Skeletal muscle tissue (tissue), 4 donors: Measurements from ENCODE around the gene KL. TPM values are rescaled to one million over a fixed set of nuclear protein-coding genes. Genes with fewer than 3 reads are reported as not detected.

Experiments
- H3K27ac ChIP-seq: one replicate; pipeline ENCODE4 v1.7.0; 2013; ENCODE audit warnings: mild to moderate bottlenecking, low read depth, low read length, inconsistent platforms
- H3K27me3 ChIP-seq, 3 donors: one replicate each; pipeline ENCODE4 v1.7.0; 2013; ENCODE audit warnings: low read length in 3 of 3; ENCODE audit not compliant: control insufficient read depth in 3 of 3, insufficient read depth in 3 of 3
- H3K36me3 ChIP-seq, 3 donors: one replicate each; pipeline ENCODE4 v1.7.0; 2013; ENCODE audit warnings: low read length in 3 of 3; ENCODE audit not compliant: control insufficient read depth in 3 of 3, insufficient read depth in 3 of 3
- H3K4me1 ChIP-seq, 3 donors: one replicate each; pipeline ENCODE4 v1.7.0; 2013; ENCODE audit warnings: low read length in 3 of 3, mild to moderate bottlenecking in 3 of 3; ENCODE audit not compliant: control insufficient read depth in 3 of 3, insufficient read depth in 3 of 3
- H3K4me3 ChIP-seq, 3 donors: one replicate each; pipeline ENCODE4 v1.7.0; 2013; ENCODE audit warnings: low read length in 3 of 3
- H3K9ac ChIP-seq, 3 donors: one replicate each; pipeline ENCODE4 v1.7.0; 2013; ENCODE audit warnings: low read length in 3 of 3, mild to moderate bottlenecking in 3 of 3, moderate library complexity in 2 of 3, low read depth in 1 of 3
- H3K9me3 ChIP-seq, 3 donors: one replicate each; pipeline ENCODE4 v1.7.0; 2013; ENCODE audit warnings: low read length in 3 of 3; ENCODE audit not compliant: control insufficient read depth in 3 of 3
- total RNA-seq: library from RNA; depleted of rRNA; stranded (reverse); fragments of >200 nt; gene quantifications from one replicate; pipeline ENCODE4 v1.2.3, GENCODE V29; 2014
- donor health status: Osteomylitis.

The KL gene
- total RNA-seq, 1 donor from 2014 or later: 2.6 TPM

- H3K4me1 ChIP-seq: peaks cover 0 to 7% (median 0%) of the 10 kb centered on the region in 3 donors
- H3K27ac ChIP-seq: no peak overlapping the region
- no peaks in the 10 kb centered on the region for H3K36me3 ChIP-seq
Observed at GRCh38 chr13:33089311-33089710, 73.1 kb downstream of the KL start.

DNA sequence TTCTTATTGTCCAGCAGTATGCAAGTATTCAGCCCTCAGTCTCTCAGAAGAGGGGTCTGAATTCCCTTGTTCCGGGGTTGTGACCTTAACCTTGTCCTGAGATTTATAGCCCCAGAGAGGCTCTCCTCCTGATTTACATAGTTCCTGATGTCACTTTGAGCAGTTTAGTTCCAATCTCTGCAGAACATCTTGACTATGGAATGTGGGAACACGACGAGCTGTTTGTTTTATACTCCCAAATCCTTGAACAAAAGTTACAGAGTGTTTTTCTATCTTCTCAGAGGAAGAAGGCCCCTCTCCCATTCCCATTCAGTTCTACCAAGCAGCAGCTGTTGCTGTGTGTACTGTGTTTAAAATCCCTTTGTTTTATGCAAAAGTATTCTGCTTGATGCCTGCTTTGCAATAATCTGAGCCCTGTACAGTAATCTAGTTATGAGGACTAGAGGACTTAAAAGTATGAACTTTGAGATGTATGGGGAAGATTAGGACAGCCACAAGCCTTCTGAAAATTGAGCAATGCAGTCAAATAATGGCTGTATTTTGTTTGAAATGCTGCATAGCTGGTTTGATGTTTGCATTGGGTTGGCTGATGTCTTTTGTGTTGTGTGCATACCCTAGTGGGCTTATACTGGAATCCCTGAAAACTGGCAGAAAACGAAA is 74.7 kb downstream of the KL start:
- Histone ChIP-seq H3K9ac (no peak overlapping the region), H3K27me3 (no peaks in the 10 kb centered on the region), H3K4me1 (peaks cover 0 to 7% (median 0%) of the 10 kb centered on the region in 3 donors), H3K36me3 (no peaks in the 10 kb centered on the region), H3K27ac (no peak overlapping the region), H3K4me3 (no peak overlapping the region), H3K9me3 (no peaks in the 10 kb centered on the region)

More at GRCh38 chr13:33089311-33089710, 73.1 kb downstream of the KL start:
- no peak overlapping the region for H3K9ac ChIP-seq
- H3K27me3 ChIP-seq: no peaks in the 10 kb centered on the region
- no peaks in the 10 kb centered on the region for H3K9me3 ChIP-seq
- H3K4me3 ChIP-seq: no peak overlapping the region

DNA sequence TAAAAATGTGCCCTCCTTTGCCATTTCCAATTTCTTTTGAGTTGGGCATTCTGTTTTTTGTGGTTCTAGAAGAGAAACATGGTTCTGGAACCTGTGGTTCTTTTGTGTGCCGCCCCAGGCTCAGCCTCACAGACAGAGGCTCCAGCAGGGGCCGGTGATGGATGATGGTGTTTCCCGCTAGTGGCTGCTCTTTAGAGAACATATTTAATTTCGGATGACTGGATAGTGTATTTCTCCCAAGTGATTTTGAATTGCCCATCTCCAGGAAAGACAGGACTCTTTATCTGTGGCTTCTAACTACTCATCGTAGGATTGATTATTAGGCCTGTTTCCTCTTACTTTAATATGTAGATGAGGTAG is 75.2 kb downstream of the KL start:
- Histone ChIP-seq H3K4me3 (no peak overlapping the region), H3K9me3 (no peaks in the 10 kb centered on the region), H3K27me3 (no peaks in the 10 kb centered on the region), H3K4me1 (peaks cover 0 to 7% (median 0%) of the 10 kb centered on the region in 3 donors), H3K27ac (no peak overlapping the region), H3K9ac (no peak overlapping the region), H3K36me3 (no peaks in the 10 kb centered on the region)

GRCh38 chr13:33092073-33092987 is 76.1 kb downstream of the KL start:
- Histone ChIP-seq H3K27ac (no peak overlapping the region), H3K9me3 (no peaks in the 10 kb centered on the region), H3K4me3 (no peak overlapping the region), H3K27me3 (no peaks in the 10 kb centered on the region), H3K4me1 (peaks cover 0 to 7% (median 0%) of the 10 kb centered on the region in 3 donors), H3K9ac (no peak overlapping the region), H3K36me3 (no peaks in the 10 kb centered on the region)

DNA sequence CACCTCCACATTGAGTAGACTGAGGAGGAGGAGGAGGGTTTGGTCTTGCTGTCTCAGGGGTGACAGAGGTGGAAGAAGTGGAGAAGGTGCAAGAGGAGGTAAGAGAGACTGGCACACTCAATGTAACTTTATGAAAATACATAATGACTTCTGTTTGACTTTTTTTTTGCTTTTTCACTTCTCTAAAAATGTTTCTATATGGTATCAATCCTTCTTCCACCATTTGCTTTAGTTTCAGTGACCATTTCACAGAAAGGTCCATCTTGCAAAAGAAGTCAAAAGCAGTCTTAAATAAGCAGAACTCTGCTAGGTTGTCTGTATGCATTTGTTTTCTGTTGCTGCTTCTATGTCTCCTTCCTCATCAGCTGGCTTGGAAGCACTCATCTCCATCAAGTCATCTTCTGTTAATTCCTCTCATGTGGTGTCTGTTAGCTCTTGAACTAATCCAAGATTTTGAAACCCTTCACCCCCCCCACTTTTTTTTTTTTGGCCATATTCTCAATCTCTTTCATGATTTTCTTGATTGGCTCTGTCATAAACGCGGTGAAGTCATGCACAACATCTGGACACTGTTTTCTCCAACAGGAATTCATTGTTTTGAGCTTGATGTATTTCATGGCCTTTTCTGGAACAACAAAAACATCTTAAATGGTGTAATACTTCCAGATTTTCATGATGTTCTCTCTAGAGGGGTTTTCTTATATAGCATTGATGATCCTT is 80.8 kb downstream of the KL start:
- Histone ChIP-seq H3K4me1 (peaks cover 0 to 7% (median 0%) of the 10 kb centered on the region in 3 donors), H3K9ac (no peak overlapping the region), H3K36me3 (no peaks in the 10 kb centered on the region), H3K27ac (no peak overlapping the region), H3K27me3 (no peaks in the 10 kb centered on the region), H3K4me3 (no peak overlapping the region), H3K9me3 (peaks cover 0 to 3% (median 0%) of the 10 kb centered on the region in 3 donors)

DNA sequence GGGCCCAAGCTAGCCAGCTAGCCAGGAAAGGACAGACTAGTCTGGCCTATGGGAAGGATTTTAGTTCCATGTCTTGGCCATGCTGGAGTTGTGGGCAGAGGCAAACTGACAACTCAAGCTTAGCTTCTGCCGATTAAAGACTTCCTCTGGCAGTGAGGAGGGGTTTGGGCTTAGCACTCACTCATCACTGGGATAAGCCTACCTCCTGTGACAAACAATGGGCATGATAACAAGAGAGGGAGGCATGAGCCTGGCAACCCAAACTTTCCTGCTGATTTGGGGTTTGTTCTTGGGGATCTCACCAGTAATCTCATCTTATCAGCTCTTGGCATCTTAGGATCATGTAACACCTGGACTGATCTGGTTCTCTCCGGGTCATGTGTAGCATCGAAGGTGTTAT is 83.6 kb downstream of the KL start:
- Histone ChIP-seq H3K36me3 (peaks cover 0 to 3% (median 0%) of the 10 kb centered on the region in 3 donors), H3K4me3 (no peak overlapping the region), H3K27ac (no peak overlapping the region), H3K9me3 (peaks cover 0 to 3% (median 0%) of the 10 kb centered on the region in 3 donors), H3K4me1 (no peaks in the 10 kb centered on the region), H3K27me3 (no peaks in the 10 kb centered on the region), H3K9ac (no peak overlapping the region)

DNA sequence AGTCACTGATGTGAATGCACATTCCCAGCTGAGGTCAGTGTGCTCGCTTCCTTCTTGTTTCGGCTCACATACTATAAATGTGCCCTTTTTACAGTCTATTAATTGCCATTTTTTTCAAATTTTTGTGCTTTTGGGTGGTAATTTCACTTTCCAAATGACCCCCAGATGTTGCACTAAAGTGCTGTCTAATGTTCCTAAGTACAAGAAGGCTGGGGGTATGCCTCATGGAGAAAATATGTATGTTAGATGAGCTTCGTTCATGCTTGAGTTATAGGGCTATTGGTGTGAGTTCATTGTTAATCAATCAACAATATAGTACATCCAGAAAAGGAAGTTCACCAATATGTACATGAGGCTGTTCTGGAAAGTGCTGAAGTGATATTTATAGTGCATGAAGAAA is 84.7 kb downstream of the KL start:
- no peak overlapping the region for H3K27ac ChIP-seq
- no peak overlapping the region for H3K9ac ChIP-seq
- no peaks in the 10 kb centered on the region for H3K4me1 ChIP-seq
- H3K4me3 ChIP-seq: no peak overlapping the region
- H3K36me3 ChIP-seq: peaks cover 0 to 10% (median 6%) of the 10 kb centered on the region in 3 donors
- H3K9me3 ChIP-seq: peaks cover 0 to 3% (median 0%) of the 10 kb centered on the region in 3 donors
- no peaks in the 10 kb centered on the region for H3K27me3 ChIP-seq

DNA sequence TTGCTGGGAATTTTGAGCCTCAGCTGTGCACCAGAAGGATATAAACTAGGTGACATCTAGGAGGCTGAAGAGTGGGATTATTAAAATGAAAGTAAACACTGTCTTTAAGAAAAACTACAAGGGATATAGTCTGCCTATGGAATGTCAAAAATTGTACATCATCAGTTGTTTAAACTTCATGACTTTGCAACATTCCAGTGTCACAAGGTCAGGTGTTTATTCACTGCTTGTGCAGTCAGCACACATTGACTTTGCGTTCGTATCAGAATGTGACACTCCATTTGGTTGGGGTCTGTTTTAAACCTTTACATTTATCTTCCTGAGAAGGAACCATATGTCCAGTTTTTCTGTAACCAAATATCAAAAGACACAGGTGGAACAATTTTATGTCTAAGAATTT is 85.6 kb downstream of the KL start:
- Histone ChIP-seq H3K27me3 (no peaks in the 10 kb centered on the region), H3K4me3 (no peak overlapping the region), H3K27ac (no peak overlapping the region), H3K4me1 (no peaks in the 10 kb centered on the region), H3K36me3 (peaks cover 6 to 20% (median 15%) of the 10 kb centered on the region in 3 donors), H3K9me3 (peaks cover 0 to 3% (median 0%) of the 10 kb centered on the region in 3 donors), H3K9ac (no peak overlapping the region)

GRCh38 chr13:33103457-33103856 is 87.2 kb downstream of the KL start:
- peaks cover 6 to 29% (median 16%) of the 10 kb centered on the region in 3 donors for H3K36me3 ChIP-seq
- no peak overlapping the region for H3K27ac ChIP-seq

More at GRCh38 chr13:33103457-33103856, 87.2 kb downstream of the KL start:
- Histone ChIP-seq H3K9ac (no peak overlapping the region), H3K4me1 (peaks cover 0 to 2% (median 2%) of the 10 kb centered on the region in 3 donors), H3K27me3 (no peaks in the 10 kb centered on the region), H3K9me3 (peaks cover 0 to 3% (median 0%) of the 10 kb centered on the region in 3 donors), H3K4me3 (no peak overlapping the region)
